GM12892 (cell line): ENCODE results near the gene LTA.
A peak's percentile ranks its signal among the peaks of the same experiment; 100 is the strongest.

Source experiments
- POLR2A ChIP-seq: IDR thresholded peaks from 2 replicates; pipeline ENCODE4 v1.6.1; 2011; ENCODE audit warnings: low read depth, low read length, control low read depth
- POLR2AphosphoS5 ChIP-seq: IDR thresholded peaks from 2 replicates; pipeline ENCODE4 v1.6.1; 2011; ENCODE audit warnings: low read depth, low read length, control low read depth
- TAF1 ChIP-seq: IDR thresholded peaks from 2 replicates; pipeline ENCODE4 v1.6.1; 2011; ENCODE audit warnings: low read depth, mild to moderate bottlenecking, control low read depth, low read length, borderline replicate concordance

DNA sequence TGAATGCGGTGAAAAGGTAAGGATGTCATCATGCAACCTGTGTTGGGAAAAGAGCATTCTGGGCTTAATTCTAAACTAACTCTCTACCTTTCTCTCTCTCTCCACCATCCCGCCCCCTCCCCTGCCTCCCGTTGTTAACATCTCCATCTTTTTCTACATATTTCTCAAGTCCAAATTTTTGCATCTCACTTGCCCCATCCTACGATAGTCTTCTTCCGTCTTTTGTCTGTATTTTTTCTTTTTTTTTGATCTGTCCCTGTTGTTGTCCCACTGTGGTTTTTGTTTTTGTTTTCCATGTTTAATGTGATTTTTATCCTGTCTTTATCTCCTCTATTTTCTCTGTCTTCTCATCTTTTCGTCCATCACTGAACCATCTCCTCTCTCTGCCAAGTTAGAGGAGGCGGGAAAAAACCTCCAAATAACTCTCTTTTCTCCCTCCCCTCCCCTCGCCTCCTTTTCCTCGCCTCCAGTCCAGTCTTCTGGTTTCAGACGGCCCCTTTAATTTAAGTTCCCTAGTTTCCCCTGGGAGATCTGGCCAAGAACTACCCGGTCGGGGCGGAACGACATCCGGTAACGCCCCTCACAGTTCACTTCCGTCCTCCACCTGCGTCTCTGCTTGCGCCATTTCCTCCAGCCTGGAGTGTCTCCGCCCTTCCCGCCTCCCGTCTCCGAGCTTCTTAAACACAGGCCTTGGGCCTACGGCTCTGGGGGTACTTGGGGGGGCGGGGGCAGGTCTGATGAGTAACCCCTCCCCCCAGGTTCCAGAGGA, 24.9 kb upstream of the LTA start, which contains the start of gene NFKBIL1:
- TF ChIP-seq POLR2AphosphoS5, result peak; percentile 43; the same call in 1 of the 2 replicates
- TF ChIP-seq POLR2A, result peak; percentile 29; the same call in 1 of the 2 replicates
- no peak; the same call in 1 of the 2 replicates for TF ChIP-seq TAF1
